NCI-H2196 (cell line): ENCODE results near the gene ATL1.
A peak's percentile ranks its signal among the peaks of the same experiment; 100 is the strongest.
"Not testable (repeated sequence)": the region's sequence is repeated elsewhere in the genome, so short reads cannot be mapped to it uniquely, and the experiment has no call there.

Experiments
- DNase-seq: peaks from one replicate; lab custom pipeline; 2025; ENCODE audit not compliant: unreplicated experiment; lab: John Stamatoyannopoulos, UW

The ATL1 gene

GRCh38 chr14:50600849-50601248 lies 40.9 kb downstream of the ATL1 start:
- no peak for DNase-seq

- no peak for DNase-seq
Measured at GRCh38 chr14:50601394-50601793, 41.4 kb downstream of the ATL1 start.

- no peak for DNase-seq
Measured at GRCh38 chr14:50602035-50602434, 42.1 kb downstream of the ATL1 start.

- DNase-seq: no peak
Measured at GRCh38 chr14:50603565-50603964, 43.6 kb downstream of the ATL1 start.

GRCh38 chr14:50605766-50606165 lies 45.8 kb downstream of the ATL1 start:
- no peak for DNase-seq

GRCh38 chr14:50606468-50606867 lies 46.5 kb downstream of the ATL1 start:
- no peak for DNase-seq

- DNase-seq: no peak
Measured at GRCh38 chr14:50607181-50607580, 47.2 kb downstream of the ATL1 start.

- no peak for DNase-seq
Measured at GRCh38 chr14:50607761-50608160, 47.8 kb downstream of the ATL1 start.

- no peak for DNase-seq
Measured at GRCh38 chr14:50608302-50608851, 48.4 kb downstream of the ATL1 start.

GRCh38 chr14:50610465-50610864 lies 50.5 kb downstream of the ATL1 start:
- DNase-seq: no peak

- no peak for DNase-seq
Measured at GRCh38 chr14:50612806-50613205, 52.9 kb downstream of the ATL1 start.

- DNase-seq: no peak
Measured at GRCh38 chr14:50615056-50615455, 55.1 kb downstream of the ATL1 start.

- no peak for DNase-seq
Measured at GRCh38 chr14:50615552-50615951, 55.6 kb downstream of the ATL1 start.

GRCh38 chr14:50616275-50616674 lies 56.3 kb downstream of the ATL1 start:
- DNase-seq: no peak

- peak; percentile 14 for DNase-seq
Measured at GRCh38 chr14:50619569-50620141, 59.7 kb downstream of the ATL1 start.

GRCh38 chr14:50620341-50620740 lies 60.4 kb downstream of the ATL1 start:
- DNase-seq: no peak

- no peak for DNase-seq
Measured at GRCh38 chr14:50622978-50623377, 63.0 kb downstream of the ATL1 start.

GRCh38 chr14:50624447-50624846 lies 64.5 kb downstream of the ATL1 start:
- DNase-seq: no peak

- DNase-seq: not testable (repeated sequence)
Measured at GRCh38 chr14:50624947-50625346, 65.0 kb downstream of the ATL1 start.

- DNase-seq: no peak
Measured at GRCh38 chr14:50631408-50631821, 71.5 kb downstream of the ATL1 start.

- DNase-seq: no peak
Measured at GRCh38 chr14:50633954-50634353, 74.0 kb downstream of the ATL1 start.

- DNase-seq: no peak
Measured at GRCh38 chr14:50635141-50635540, 75.2 kb downstream of the ATL1 start.

GRCh38 chr14:50647282-50647681 lies 87.3 kb downstream of the ATL1 start:
- no peak for DNase-seq
